GM23338 (cell line): ENCODE measurements around the gene ITLN1. TPM values are rescaled to one million over a fixed set of nuclear protein-coding genes. Genes with fewer than 3 reads are reported as not detected.

Source experiments
- ATAC-seq: fragments of 200-7000 bp; cut with Tn5 transposase; 3 replicates; pipeline ENCODE4 v1.9.1; 2020
- DNase-seq: peaks from one replicate; pipeline ENCODE4 v3.0.0-alpha.2; 2015; ENCODE audit warnings: low spot score
- H2AFZ ChIP-seq: fragments of 200-600 bp; sonication (generic); 2 replicates; pipeline ENCODE4 v1.8.0; 2016; ENCODE audit warnings: antibody characterized with exemption, mild to moderate bottlenecking, moderate library complexity
- H3F3A ChIP-seq: fragments of 200-600 bp; sonication (generic); replicated peaks from 2 replicates; pipeline ENCODE4 v1.8.0; 2017; ENCODE audit warnings: antibody characterized with exemption, mixed run types, low read depth
- H3K27ac ChIP-seq: fragments of 200-600 bp; sonication (generic); 2 replicates; pipeline ENCODE4 v1.6.1; 2016; ENCODE audit warnings: low read depth
- H3K27me3 ChIP-seq: fragments of 200-600 bp; sonication (generic); 2 replicates; pipeline ENCODE4 v1.8.0; 2016; ENCODE audit warnings: mild to moderate bottlenecking, mixed run types, moderate library complexity; ENCODE audit not compliant: insufficient read depth
- H3K36me3 ChIP-seq: fragments of 200-600 bp; sonication (generic); 2 replicates; pipeline ENCODE4 v1.8.0; 2016; ENCODE audit warnings: mild to moderate bottlenecking; ENCODE audit not compliant: insufficient read depth
- H3K4me1 ChIP-seq: fragments of 200-600 bp; sonication (generic); 2 replicates; pipeline ENCODE4 v1.8.0; 2016; ENCODE audit warnings: mild to moderate bottlenecking, moderate library complexity; ENCODE audit not compliant: insufficient read depth
- H3K4me2 ChIP-seq: fragments of 200-600 bp; sonication (generic); 2 replicates; pipeline ENCODE4 v1.7.1; 2017; ENCODE audit warnings: mixed run types
- H3K4me3 ChIP-seq: fragments of 200-600 bp; sonication (generic); 2 replicates; pipeline ENCODE4 v1.6.1; 2016; ENCODE audit warnings: mixed run types
- H3K79me2 ChIP-seq: fragments of 200-600 bp; sonication (generic); replicated peaks from 2 replicates; pipeline ENCODE4 v1.8.0; 2017; ENCODE audit warnings: mild to moderate bottlenecking; ENCODE audit not compliant: insufficient read depth
- H3K9me2 ChIP-seq: fragments of 200-600 bp; sonication (generic); 2 replicates; pipeline ENCODE4 v1.8.0; 2017; ENCODE audit not compliant: insufficient read depth
- H4K20me1 ChIP-seq: fragments of 200-600 bp; sonication (generic); replicated peaks from 2 replicates; pipeline ENCODE4 v1.8.0; 2017; ENCODE audit warnings: mild to moderate bottlenecking; ENCODE audit not compliant: insufficient read depth
- H3K27ac Mint-ChIP-seq: 2 replicates; pipeline ENCODE4 v1.8.0; 2020; ENCODE audit warnings: inconsistent platforms, mild to moderate bottlenecking, moderate library complexity, mixed read lengths
- H3K27me3 Mint-ChIP-seq: 3 replicates; pipeline ENCODE4 v1.8.0; 2022; ENCODE audit warnings: low read depth, mild to moderate bottlenecking, moderate library complexity, mixed read lengths, inconsistent platforms; ENCODE audit not compliant: insufficient read depth, poor library complexity
- H3K36me3 Mint-ChIP-seq: 3 replicates; pipeline ENCODE4 v1.8.0; 2021; ENCODE audit warnings: low read depth, mild to moderate bottlenecking, inconsistent platforms, moderate library complexity, mixed read lengths
- H3K4me1 Mint-ChIP-seq: 3 replicates; pipeline ENCODE4 v1.8.0; 2020; ENCODE audit warnings: mild to moderate bottlenecking, inconsistent platforms, mixed read lengths
- H3K4me3 Mint-ChIP-seq: 3 replicates; pipeline ENCODE4 v1.8.0; 2021; ENCODE audit warnings: moderate library complexity, mild to moderate bottlenecking, inconsistent platforms, mixed read lengths
- H3K9me3 Mint-ChIP-seq: 3 replicates; pipeline ENCODE4 v1.8.0; 2020; ENCODE audit warnings: moderate library complexity, mild to moderate bottlenecking, inconsistent platforms, mixed read lengths
- ETS1 ChIP-seq: IDR thresholded peaks from 2 replicates; pipeline ENCODE4 v1.6.1; 2016; ENCODE audit warnings: antibody characterized with exemption
- EZH2 ChIP-seq: fragments of 200-600 bp; sonication (generic); IDR thresholded peaks from one replicate; pipeline ENCODE4 v1.8.0; 2017; ENCODE audit warnings: antibody characterized with exemption, mild to moderate bottlenecking, low read depth; ENCODE audit not compliant: unreplicated experiment
- JUNB ChIP-seq: IDR thresholded peaks from one replicate; pipeline ENCODE4 v1.6.1; 2016; ENCODE audit warnings: antibody characterized with exemption; ENCODE audit not compliant: unreplicated experiment
- REST ChIP-seq: IDR thresholded peaks from one replicate; pipeline ENCODE4 v1.6.1; 2018; ENCODE audit warnings: antibody characterized with exemption; ENCODE audit not compliant: unreplicated experiment
- STAT1 ChIP-seq: IDR thresholded peaks from one replicate; pipeline ENCODE4 v1.6.1; 2016; ENCODE audit warnings: antibody characterized with exemption; ENCODE audit not compliant: unreplicated experiment
- ZNF331 ChIP-seq: fragments of 250-450 bp; sonication (Bioruptor Pico); IDR thresholded peaks from 2 replicates; pipeline ENCODE4 v1.5.0; 2020; ENCODE audit warnings: low read depth, mild to moderate bottlenecking, moderate library complexity
- polyA plus RNA-seq: library from polyadenylated mRNA; unstranded; fragments of >200 nt; fragmentation: Nextera tagmentation; extraction: Ambion mirVana; gene quantifications from 2 replicates; pipeline ENCODE4 v1.2.1, GENCODE V29; 2016
- total RNA-seq: library from RNA; depleted of rRNA; stranded (reverse); fragments of >200 nt; shearing (Covaris generic); gene quantifications from 2 replicates; pipeline ENCODE4 v1.2.3, GENCODE V29; 2014
- TF ChIP-seq, protein P1 (sequence below), 2 experiments: fragments of 200-600 bp in 1 of 2; sonication (generic) in 1 of 2; conservative IDR thresholded peaks; 2 replicates each; pipeline versions ENCODE4 v1.5.1 to v1.6.1; 2016 to 2017; ENCODE audit warnings: antibody characterized with exemption in 2 of 2, low read depth in 2 of 2, mild to moderate bottlenecking in 2 of 2, moderate library complexity in 1 of 2
- TF ChIP-seq, protein P2 (sequence below): fragments of 250-450 bp; sonication (Bioruptor Pico); IDR thresholded peaks from 2 replicates; pipeline ENCODE4 v1.5.0; 2020; ENCODE audit warnings: mild to moderate bottlenecking, moderate library complexity

ITLN1 gene
- total and polyA plus RNA-seq, 2 experiments from 2014 or later: not detected

GRCh38 chr1:160859166-160859565 lies 25.8 kb downstream of the ITLN1 start:
- TF ChIP-seq REST: no peak
- no peak for TF ChIP-seq EZH2
- TF ChIP-seq ZNF331 (CRISPR knock-in tag): no peak
- TF ChIP-seq ETS1: no peak
- TF ChIP-seq, protein P1, sequence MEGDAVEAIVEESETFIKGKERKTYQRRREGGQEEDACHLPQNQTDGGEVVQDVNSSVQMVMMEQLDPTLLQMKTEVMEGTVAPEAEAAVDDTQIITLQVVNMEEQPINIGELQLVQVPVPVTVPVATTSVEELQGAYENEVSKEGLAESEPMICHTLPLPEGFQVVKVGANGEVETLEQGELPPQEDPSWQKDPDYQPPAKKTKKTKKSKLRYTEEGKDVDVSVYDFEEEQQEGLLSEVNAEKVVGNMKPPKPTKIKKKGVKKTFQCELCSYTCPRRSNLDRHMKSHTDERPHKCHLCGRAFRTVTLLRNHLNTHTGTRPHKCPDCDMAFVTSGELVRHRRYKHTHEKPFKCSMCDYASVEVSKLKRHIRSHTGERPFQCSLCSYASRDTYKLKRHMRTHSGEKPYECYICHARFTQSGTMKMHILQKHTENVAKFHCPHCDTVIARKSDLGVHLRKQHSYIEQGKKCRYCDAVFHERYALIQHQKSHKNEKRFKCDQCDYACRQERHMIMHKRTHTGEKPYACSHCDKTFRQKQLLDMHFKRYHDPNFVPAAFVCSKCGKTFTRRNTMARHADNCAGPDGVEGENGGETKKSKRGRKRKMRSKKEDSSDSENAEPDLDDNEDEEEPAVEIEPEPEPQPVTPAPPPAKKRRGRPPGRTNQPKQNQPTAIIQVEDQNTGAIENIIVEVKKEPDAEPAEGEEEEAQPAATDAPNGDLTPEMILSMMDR (conservative IDR thresholded peaks at IDR 0.05; ENCODE audit: low read depth in 2 of 2): no peak
- TF ChIP-seq JUNB: no peak
- Histone ChIP-seq H3K4me2 (no peak overlapping the region), H3K9me2 (0 out of 2 replicates have a peak, but pooled peaks cover 3% of the 10 kb centered on the region), H3K4me3 (no peak overlapping the region), H3K27me3 (no peaks in the 10 kb centered on the region), H3K79me2 (no peaks in the 10 kb centered on the region), H3K4me1 (no peaks in the 10 kb centered on the region), H4K20me1 (no peaks in the 10 kb centered on the region), H3F3A (no peaks in the 10 kb centered on the region), H3K36me3 (no peaks in the 10 kb centered on the region), H2AFZ (no peak overlapping the region), H3K27ac (no peak overlapping the region)
- DNase-seq (no peak), ATAC-seq (no peak)
- no peaks in the 10 kb centered on the region for H3K9me3 Mint-ChIP-seq
- no peak overlapping the region for H3K4me3 Mint-ChIP-seq
- H3K27me3 Mint-ChIP-seq: peaks cover 2% of the 10 kb centered on the region
- H3K27ac Mint-ChIP-seq: no peak overlapping the region
- H3K36me3 Mint-ChIP-seq: no peaks in the 10 kb centered on the region
- H3K4me1 Mint-ChIP-seq: no peaks in the 10 kb centered on the region

GRCh38 chr1:160858507-160858906 lies 26.5 kb downstream of the ITLN1 start:
- Histone ChIP-seq H3K4me2 (no peak overlapping the region), H3K9me2 (0 out of 2 replicates have a peak, but pooled peaks cover 3% of the 10 kb centered on the region), H3K79me2 (no peaks in the 10 kb centered on the region), H3K27ac (no peak overlapping the region), H3K27me3 (no peaks in the 10 kb centered on the region), H2AFZ (no peak overlapping the region), H4K20me1 (no peaks in the 10 kb centered on the region), H3K36me3 (no peaks in the 10 kb centered on the region), H3F3A (no peaks in the 10 kb centered on the region), H3K4me3 (no peak overlapping the region), H3K4me1 (no peaks in the 10 kb centered on the region)
- Mint-ChIP-seq H3K27me3 (peaks cover 2% of the 10 kb centered on the region), H3K36me3 (no peaks in the 10 kb centered on the region), H3K4me3 (no peak overlapping the region), H3K4me1 (no peaks in the 10 kb centered on the region), H3K27ac (no peak overlapping the region), H3K9me3 (no peaks in the 10 kb centered on the region)
- no peak for DNase-seq
- ATAC-seq: no peak
- TF ChIP-seq EZH2 (no peak), STAT1 (no peak)
- TF ChIP-seq, protein P2, sequence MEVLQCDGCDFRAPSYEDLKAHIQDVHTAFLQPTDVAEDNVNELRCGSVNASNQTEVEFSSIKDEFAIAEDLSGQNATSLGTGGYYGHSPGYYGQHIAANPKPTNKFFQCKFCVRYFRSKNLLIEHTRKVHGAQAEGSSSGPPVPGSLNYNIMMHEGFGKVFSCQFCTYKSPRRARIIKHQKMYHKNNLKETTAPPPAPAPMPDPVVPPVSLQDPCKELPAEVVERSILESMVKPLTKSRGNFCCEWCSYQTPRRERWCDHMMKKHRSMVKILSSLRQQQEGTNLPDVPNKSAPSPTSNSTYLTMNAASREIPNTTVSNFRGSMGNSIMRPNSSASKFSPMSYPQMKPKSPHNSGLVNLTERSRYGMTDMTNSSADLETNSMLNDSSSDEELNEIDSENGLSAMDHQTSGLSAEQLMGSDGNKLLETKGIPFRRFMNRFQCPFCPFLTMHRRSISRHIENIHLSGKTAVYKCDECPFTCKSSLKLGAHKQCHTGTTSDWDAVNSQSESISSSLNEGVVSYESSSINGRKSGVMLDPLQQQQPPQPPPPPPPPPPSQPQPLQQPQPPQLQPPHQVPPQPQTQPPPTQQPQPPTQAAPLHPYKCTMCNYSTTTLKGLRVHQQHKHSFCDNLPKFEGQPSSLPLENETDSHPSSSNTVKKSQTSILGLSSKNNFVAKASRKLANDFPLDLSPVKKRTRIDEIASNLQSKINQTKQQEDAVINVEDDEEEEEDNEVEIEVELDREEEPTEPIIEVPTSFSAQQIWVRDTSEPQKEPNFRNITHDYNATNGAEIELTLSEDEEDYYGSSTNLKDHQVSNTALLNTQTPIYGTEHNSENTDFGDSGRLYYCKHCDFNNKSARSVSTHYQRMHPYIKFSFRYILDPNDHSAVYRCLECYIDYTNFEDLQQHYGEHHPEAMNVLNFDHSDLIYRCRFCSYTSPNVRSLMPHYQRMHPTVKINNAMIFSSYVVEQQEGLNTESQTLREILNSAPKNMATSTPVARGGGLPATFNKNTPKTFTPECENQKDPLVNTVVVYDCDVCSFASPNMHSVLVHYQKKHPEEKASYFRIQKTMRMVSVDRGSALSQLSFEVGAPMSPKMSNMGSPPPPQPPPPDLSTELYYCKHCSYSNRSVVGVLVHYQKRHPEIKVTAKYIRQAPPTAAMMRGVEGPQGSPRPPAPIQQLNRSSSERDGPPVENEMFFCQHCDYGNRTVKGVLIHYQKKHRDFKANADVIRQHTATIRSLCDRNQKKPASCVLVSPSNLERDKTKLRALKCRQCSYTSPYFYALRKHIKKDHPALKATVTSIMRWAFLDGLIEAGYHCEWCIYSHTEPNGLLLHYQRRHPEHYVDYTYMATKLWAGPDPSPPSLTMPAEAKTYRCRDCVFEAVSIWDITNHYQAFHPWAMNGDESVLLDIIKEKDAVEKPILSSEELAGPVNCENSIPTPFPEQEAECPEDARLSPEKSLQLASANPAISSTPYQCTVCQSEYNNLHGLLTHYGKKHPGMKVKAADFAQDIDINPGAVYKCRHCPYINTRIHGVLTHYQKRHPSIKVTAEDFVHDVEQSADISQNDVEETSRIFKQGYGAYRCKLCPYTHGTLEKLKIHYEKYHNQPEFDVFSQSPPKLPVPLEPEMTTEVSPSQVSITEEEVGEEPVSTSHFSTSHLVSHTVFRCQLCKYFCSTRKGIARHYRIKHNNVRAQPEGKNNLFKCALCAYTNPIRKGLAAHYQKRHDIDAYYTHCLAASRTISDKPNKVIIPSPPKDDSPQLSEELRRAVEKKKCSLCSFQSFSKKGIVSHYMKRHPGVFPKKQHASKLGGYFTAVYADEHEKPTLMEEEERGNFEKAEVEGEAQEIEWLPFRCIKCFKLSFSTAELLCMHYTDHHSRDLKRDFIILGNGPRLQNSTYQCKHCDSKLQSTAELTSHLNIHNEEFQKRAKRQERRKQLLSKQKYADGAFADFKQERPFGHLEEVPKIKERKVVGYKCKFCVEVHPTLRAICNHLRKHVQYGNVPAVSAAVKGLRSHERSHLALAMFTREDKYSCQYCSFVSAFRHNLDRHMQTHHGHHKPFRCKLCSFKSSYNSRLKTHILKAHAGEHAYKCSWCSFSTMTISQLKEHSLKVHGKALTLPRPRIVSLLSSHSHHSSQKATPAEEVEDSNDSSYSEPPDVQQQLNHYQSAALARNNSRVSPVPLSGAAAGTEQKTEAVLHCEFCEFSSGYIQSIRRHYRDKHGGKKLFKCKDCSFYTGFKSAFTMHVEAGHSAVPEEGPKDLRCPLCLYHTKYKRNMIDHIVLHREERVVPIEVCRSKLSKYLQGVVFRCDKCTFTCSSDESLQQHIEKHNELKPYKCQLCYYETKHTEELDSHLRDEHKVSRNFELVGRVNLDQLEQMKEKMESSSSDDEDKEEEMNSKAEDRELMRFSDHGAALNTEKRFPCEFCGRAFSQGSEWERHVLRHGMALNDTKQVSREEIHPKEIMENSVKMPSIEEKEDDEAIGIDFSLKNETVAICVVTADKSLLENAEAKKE (CRISPR knock-in tag): no peak
